ENCODE data around the gene MON1A.
"Not testable (repeated sequence)": the region's sequence is repeated elsewhere in the genome, so short reads cannot be mapped to it uniquely, and the experiment has no call there.

Gene MON1A

DNA sequence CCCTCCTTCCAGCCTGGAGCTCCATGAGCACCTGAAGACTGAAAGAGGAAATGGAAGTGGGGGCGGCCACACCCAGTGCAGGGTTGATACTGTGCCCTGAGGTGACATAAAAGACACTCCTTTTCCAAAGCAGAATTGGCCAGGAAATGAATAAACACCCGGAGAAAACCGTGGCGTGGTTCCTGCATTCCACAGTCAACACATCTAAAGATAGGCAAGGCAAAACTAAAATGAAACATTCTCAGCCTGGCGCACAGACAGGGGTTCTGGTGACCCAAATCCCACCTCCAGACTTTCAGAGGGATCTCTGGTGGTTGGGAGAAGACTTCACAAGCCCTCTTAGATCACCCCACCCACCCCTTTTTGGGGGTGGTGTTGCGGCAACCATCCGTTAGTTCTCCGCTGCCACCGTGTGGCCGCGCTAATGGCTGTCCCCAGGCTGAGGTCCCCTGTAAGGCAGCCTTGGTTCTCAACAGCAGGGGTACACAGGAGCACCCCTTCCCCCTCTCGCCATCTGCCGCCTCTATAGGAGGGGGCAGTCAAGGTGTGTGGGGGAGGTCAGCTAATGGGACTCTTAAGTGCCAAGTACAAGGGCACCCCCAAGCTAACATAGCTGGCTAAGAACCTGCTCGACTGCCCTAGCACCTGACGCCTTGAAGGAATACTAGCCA is 23.4 kb downstream of the MON1A start:
- no peak for TF ChIP-seq EZH2phosphoT487 (IDR thresholded peaks at IDR 0.05; ENCODE audit: low read depth)
- peak; percentile 92 for TF ChIP-seq CTCF (IDR thresholded peaks at IDR 0.05; ENCODE audit: low read depth, low read length)
- H2AFZ ChIP-seq (ENCODE audit: low read depth, low read length) = peak overlapping the region; percentile 35; the same call in 1 of the 2 replicates
- no peaks in the 10 kb centered on the region for H4K20me1 ChIP-seq (ENCODE audit: insufficient read depth, low read length)
- H3K4me3 ChIP-seq (ENCODE audit: low read length) = peak overlapping the region; percentile 68
- no peaks in the 10 kb centered on the region for H3K27me3 ChIP-seq (ENCODE audit: low read depth, low read length)
- H3K4me1 ChIP-seq (ENCODE audit: low read length) = peaks cover 29% of the 10 kb centered on the region
- no peaks in the 10 kb centered on the region for H3K9me3 ChIP-seq (ENCODE audit: insufficient read depth, low read length)
- H3K27ac ChIP-seq (ENCODE audit: low read length) = peak overlapping the region; percentile 63
- no peaks in the 10 kb centered on the region for H3K79me2 ChIP-seq (ENCODE audit: low read length)
- peak overlapping the region; percentile 91 for H3K4me2 ChIP-seq (ENCODE audit: low read length)
- peak overlapping the region; percentile 51; the same call in 1 of the 2 replicates for H3K9ac ChIP-seq (ENCODE audit: low read length)
- H3K36me3 ChIP-seq (replicated peaks; ENCODE audit: low read depth, low read length) = no peaks in the 10 kb centered on the region

GRCh38 chr3:49904448-49904847 is 25.2 kb downstream of the MON1A start:
- H2AFZ ChIP-seq (ENCODE audit: low read depth, low read length); H3K9me3 ChIP-seq (ENCODE audit: insufficient read depth, low read length); H3K9ac ChIP-seq (ENCODE audit: low read length); H4K20me1 ChIP-seq (ENCODE audit: insufficient read depth, low read length); H3K36me3 ChIP-seq (replicated peaks; ENCODE audit: low read depth, low read length); H3K27me3 ChIP-seq (ENCODE audit: low read depth, low read length); H3K79me2 ChIP-seq (ENCODE audit: low read length): not testable (repeated sequence)
- H3K27ac ChIP-seq (ENCODE audit: low read length) = peak overlapping the region; percentile 63; the same call in 1 of the 2 replicates
- H3K4me2 ChIP-seq (ENCODE audit: low read length) = peak overlapping the region; percentile 53; the same call in 1 of the 2 replicates
- peaks cover 29% of the 10 kb centered on the region for H3K4me1 ChIP-seq (ENCODE audit: low read length)
- H3K4me3 ChIP-seq (ENCODE audit: low read length) = peak overlapping the region; percentile 64; the same call in 1 of the 2 replicates

DNA sequence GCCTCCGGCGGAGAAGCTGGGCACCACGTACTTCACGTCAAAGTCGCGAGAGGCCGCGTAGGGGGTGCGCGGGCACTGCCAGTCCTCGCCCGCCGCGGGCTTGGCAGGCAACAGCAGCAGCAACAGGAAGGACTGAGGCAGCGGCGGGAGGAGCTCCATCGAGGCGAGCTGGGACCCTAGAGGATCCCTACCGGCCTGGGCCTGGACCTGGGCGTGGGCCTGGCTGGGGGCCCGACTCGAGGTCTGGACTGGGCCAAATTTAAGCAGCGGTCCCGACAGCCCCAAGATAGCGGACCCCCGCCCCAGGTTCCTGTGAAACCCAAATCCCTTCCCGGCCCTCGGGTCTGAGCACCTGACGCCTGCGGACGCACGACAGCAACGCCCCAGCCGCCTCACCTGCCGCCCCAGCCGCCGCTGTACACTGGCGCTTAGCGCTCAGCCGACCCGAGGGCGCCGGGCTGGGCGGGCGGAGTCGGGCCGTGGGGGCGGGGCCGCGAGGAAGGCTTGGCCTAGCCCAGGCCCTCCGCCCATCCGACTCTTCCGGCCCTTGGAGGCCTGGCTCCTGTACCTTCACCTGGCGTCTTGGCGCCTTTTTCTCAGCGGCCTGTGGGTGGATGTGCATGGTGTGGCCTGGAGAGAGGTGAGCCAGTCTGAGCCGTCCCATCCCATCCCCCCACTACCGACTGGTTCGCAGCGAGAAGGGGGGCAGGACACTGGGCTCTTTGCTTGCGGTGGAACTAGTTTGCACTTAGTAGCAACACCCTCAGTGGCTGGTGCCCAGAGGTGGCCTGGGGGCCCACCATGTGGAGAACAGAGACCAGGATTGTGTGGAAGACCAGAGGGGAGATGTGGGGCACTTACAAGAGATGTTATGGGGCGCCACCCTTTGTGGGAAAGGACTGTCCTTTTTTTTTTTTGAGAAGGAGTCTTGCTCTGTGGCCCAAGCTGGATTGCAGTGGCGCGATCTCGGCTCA is 25.9 kb downstream of the MON1A start, which contains the start of gene MST1R:
TSS of gene MST1R (minus strand) at position 423 of the 974 bp plus-strand sequence. CDS start at position 159, 264 bp downstream.
- no peak for TF ChIP-seq CTCF (IDR thresholded peaks at IDR 0.05; ENCODE audit: low read depth, low read length)
- no peak for TF ChIP-seq EZH2phosphoT487 (IDR thresholded peaks at IDR 0.05; ENCODE audit: low read depth)
- Histone ChIP-seq H4K20me1 (ENCODE audit: insufficient read depth, low read length) (no peaks in the 10 kb centered on the region), H3K9me3 (ENCODE audit: insufficient read depth, low read length) (no peaks in the 10 kb centered on the region), H2AFZ (ENCODE audit: low read depth, low read length) (no peak within 1 kb of the TSS), H3K4me3 (ENCODE audit: low read length) (peak within 1 kb of the TSS; percentile 64), H3K4me2 (ENCODE audit: low read length) (peak within 1 kb of the TSS; percentile 53), H3K9ac (ENCODE audit: low read length) (0 out of 2 replicates have a peak within 1 kb of the TSS, but pooled peaks have one; percentile 20), H3K27ac (ENCODE audit: low read length) (peak within 1 kb of the TSS; percentile 63; the same call in 1 of the 2 replicates), H3K4me1 (ENCODE audit: low read length) (peaks cover 29% of the 10 kb centered on the region), H3K79me2 (ENCODE audit: low read length) (no peaks in the 10 kb centered on the region), H3K36me3 (replicated peaks; ENCODE audit: low read depth, low read length) (no peaks in the 10 kb centered on the region), H3K27me3 (ENCODE audit: low read depth, low read length) (no peaks in the 10 kb centered on the region)

GRCh38 chr3:49902511-49903345 is 26.9 kb downstream of the MON1A start:
- H3K36me3 ChIP-seq (replicated peaks; ENCODE audit: low read depth, low read length) = no peaks in the 10 kb centered on the region
- no peaks in the 10 kb centered on the region for H3K79me2 ChIP-seq (ENCODE audit: low read length)
- H3K4me1 ChIP-seq (ENCODE audit: low read length) = peaks cover 29% of the 10 kb centered on the region
- H3K4me2 ChIP-seq (ENCODE audit: low read length) = no peak overlapping the region
- no peaks in the 10 kb centered on the region for H3K9me3 ChIP-seq (ENCODE audit: insufficient read depth, low read length)
- no peak overlapping the region for H3K9ac ChIP-seq (ENCODE audit: low read length)
- no peak overlapping the region for H2AFZ ChIP-seq (ENCODE audit: low read depth, low read length)
- H3K27me3 ChIP-seq (ENCODE audit: low read depth, low read length) = no peaks in the 10 kb centered on the region
- no peak overlapping the region for H3K27ac ChIP-seq (ENCODE audit: low read length)
- H3K4me3 ChIP-seq (ENCODE audit: low read length) = no peak overlapping the region
- TF ChIP-seq CTCF (IDR thresholded peaks at IDR 0.05; ENCODE audit: low read depth, low read length) = no peak
- TF ChIP-seq EZH2phosphoT487 (IDR thresholded peaks at IDR 0.05; ENCODE audit: low read depth) = no peak
- no peaks in the 10 kb centered on the region for H4K20me1 ChIP-seq (ENCODE audit: insufficient read depth, low read length)
